Fibroblast of skin of left quadriceps (primary cell): ENCODE measurements around the gene RFPL1.

Source experiments
- DNase-seq, 2 experiments: peaks; one replicate each; pipeline ENCODE4 v3.0.0-alpha.2; 2013; ENCODE audit warnings: low read depth in 2 of 2

Gene RFPL1

DNA sequence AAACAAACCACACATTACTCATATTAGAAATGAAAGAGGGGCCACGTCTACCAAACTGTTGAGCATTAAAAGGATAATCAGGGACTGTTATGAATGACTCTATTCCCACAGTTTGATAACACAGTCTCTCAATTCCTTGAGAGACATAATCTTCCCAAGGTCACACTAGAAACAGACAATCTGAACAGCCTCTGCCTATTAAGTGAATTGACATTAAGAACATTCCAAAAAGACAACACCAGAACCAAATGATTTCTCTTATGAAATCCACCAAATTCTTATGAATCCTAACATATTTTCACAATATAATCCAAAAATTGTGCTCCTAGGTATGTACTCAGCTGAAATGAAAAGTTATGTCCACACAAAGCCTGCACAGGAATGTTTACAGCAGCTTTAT, 4.6 kb downstream of the RFPL1 start:
- no peak for DNase-seq

DNA sequence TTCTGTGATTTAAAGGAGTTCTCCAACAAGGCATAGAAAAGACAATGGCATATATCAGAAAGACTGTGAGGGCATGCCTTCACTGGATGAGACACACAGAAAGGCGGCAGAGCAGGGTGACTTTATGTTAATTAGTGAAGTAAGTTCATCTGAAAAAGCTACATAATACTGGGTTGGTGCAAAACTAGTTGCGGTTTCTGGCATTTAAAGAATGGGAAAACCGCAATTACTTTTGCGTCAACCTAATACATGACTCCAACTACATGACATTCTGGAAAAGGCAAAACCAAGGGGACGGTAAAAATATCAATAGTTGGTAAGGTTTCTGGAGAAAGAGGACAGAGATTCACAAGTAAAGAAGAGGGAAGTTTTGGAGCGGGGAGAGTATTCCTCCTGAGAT, 5.1 kb downstream of the RFPL1 start:
- DNase-seq, result no peak

DNA sequence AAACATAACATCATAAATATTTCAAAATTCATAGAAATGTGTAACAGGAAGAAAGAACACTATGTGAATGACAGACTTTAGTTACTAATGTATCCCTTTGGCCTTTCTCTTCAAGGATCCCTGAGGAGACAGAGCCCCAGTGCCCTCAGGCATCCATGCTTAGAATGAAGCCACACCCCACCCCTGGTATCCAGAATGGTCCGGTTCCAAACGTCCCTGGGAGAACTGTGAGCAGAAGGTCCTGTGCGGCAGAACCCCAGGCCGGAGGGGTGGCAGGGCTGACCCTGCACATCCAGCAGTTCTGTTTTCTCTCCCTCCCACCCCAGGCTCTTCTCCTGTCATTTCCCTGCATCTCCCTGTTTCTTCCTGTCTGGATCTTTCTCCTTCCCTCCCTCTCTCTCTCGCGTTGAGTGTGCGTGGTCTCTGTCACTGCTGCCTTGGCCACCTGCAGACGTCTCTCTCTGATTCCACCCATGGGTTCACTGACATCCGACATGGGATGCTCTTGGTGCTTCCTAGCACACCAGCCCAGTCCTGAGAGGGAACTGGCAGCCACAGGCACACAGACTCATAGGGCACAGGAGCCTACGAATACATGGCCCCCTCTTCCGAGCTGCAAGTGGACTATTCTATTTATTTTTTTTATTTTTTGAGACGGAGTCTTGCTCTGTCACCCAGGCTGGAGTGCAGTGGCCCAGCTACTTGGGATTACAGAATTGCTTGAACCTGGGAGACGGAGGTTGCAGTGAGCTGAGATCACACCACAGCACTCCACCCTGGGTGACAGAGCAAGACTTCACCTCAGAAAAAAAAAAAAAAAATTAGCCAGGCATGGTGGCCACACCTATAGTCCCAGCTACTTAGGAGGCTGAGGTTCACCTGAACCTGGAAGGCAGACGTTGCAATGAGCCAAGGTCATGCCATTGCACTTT, 5.7 kb downstream of the RFPL1 start:
- DNase-seq, result no peak

DNA sequence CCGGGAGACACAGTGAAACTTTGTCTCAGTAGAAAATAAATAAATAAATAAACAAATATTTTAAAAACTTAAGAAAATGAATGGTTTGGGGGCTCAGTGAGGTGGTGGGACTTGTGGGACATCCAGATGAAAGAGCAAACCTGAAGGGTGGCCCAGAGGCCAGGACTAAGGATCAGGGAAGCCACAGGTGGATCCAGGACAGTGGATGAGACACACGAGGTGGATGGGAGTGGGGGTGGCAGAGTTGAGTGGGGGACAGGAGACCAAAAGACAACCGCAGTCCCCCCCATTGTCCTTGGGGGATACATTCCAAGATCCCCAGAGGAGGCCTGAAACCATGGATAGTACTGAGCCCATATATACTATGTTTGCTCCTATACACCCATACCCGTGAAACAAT, 7.1 kb downstream of the RFPL1 start:
- DNase-seq, result no peak

DNA sequence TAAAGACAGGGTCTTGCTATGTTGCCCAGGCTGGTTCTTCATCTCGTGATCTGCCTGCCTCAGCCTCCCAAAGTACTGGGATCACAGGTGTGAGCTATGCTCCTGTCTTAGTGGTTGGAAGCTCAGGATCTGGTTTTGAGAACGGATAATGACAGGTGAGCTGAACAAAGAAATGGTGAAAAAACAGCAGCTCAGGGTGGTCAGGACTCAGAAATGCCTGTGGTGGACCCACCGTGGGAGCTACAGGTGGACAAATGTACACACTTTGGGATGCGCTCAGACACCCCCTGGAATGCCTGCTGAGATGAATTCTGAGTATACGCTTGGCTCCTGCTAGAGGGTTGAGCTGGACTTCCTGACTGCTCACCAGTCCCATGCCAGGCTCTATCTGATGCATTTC, 9.5 kb downstream of the RFPL1 start:
- DNase-seq, result no peak

DNA sequence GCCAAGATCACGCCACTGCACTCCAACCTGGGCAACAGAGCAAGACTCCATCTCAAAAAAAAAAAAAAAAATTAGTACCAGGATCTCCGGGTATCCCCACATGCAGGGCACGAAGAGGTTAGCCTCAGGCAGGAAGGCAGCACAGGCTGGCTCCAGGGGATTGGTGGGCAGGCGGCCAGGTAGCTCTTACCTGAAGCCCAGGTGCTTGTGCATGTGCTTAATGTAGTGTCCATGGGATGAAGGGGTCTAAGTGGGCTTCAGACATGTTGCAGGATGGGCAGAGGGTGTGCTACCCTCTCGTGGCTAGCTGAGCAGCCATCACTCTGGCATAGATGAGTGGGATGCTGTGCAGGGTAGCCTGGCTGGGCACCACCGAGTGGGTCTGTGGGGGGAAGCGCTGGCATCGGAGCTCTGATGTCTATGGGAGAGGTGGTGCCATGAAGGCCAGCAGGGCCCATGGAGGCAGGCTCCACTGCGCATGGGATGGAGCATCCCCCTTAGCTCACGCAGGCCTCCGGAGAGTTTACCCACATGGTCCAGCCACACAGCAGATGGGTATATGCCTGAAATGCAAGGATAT, 11.0 kb downstream of the RFPL1 start:
- DNase-seq, result no peak

DNA sequence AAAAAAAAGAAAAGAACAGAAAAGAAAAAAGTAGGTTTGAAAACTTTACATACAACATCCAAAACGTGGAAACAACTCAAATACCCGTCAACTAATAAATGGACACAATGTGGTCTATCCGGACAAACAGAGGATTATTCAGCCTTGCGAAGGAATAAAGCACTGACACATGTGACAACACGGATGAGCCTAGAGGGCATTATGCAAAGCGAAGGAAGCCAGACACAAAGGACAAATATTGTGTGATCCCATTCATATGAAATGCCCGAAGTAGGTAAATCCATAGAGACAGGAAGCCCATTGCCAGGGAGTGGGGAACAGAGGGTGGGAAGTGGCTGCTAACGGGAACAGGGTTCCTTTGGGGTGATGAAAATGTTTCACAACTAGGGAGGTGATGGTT, 11.8 kb downstream of the RFPL1 start:
- no peak for DNase-seq

DNA sequence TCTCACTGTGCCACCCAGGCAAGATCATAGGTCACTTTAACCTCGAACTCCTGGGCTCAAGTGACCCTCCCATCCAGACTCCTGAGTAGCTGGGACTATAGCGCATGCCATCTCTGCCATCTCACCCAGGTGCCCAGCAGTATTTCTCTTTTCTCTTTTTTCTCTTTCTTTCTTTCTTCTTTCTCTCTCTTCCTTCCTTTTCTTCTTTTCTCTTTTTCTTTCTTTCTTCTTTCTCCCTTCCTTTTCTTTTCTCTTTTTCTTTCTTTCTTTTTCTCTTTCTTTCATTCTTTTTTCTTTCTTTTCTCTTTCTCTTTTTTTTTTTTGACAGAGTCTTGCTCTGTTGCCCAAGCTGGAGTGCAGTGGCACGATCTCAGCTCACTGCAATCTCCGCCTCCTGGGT, 13.5 kb downstream of the RFPL1 start:
- DNase-seq, result no peak

DNA sequence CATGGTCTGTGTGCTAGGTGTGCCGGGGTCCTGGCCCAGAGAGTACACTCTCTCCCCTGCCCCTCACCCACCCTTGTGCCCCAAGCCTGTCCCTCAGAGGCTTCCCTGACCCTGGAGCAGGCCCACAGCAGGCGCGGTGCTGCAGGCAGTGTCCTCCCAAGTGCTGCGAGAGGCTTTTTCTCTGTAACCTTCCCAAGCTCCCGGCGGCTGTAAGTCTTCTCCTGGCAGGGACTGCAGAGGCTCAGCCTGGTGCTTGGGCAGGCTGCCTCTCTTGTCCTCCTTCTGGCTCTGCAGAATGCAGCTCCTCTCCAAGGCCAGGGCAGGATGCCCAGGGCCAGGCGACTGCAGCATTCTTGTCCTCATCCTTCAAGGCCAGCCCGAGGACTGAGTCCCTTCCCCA, 15.9 kb downstream of the RFPL1 start:
- DNase-seq, result no peak

DNA sequence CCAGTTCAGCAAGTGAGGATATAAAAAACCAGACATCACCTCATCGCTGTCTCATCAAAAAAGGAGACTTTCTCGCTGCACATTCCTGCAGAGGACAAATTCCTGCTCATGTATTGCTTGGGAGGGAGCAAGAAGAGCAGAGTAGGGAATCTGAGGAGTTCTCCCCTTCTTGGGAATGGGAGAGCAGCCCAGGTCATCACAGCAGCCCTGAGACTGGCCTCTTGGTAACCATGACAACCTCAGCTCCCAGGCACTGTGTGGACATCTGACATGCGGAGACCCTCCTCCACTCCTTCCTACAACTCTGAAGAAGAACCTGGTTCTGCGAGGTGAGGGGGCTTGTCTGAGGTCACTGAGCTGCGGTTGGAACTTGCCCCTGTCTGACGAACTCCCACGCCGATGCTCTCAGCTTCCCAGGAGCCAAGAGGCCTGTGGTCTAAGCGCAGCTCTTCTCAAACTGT, 17.9 kb downstream of the RFPL1 start:
- DNase-seq, result peak; percentile 16 to 32

DNA sequence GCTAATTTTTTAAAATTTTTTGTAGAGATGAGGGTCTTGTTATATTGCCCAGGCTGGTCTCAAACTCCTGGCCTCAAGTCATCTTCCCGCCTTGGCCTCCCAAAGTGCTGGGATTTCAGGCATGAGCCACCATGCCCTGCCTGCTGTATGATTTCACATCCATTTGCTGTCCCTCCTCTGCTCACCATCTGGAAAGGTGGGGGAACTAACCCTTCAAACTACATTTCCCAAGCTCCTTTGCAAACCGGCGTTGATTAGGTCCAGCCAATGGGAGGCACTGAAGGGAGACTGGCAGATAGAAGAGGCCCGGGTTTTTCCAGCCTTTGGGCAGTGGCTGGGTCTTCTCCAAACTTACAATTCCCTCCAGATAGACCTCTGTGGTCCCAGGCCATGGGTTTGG, 19.3 kb downstream of the RFPL1 start:
- DNase-seq, result no peak

DNA sequence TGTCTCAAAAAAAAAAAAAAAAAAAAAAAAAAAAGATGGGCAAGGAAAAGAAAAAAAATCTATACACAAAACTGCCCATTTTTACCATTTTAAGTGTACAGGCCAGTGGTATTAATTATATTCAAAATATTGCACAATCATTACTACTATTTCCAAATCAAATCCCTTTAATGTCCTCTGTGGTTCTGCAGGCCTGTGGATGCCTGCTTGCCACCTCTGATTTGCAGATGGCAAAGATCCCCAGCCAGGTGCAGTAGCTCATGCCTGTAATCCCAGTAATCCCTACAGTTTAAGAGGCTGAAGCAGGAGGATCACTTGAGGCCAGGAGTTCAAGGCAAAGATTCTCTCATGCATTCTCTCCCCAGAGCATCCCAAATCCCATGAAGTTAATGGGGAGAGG, 20.2 kb downstream of the RFPL1 start:
- no peak for DNase-seq

DNA sequence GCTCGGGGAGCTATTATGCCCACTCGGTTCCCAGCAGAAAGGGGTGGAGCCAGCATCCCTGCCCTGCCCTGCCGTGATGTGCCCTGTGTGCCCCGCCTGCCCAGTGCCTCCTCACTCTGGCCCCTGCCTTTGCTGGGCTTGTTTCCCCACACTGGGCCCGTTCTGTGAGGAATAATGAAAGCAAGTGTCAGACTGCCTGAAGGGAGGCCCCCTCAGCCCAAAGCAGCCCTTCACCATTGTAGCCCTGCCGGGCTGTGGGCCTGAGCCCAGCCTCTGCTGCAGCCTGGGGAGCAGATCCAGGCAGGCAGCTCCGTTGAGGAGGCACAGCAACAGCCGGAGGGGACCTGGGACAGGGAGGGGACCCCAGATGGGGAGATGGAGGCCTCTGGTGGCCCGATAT, 21.4 kb downstream of the RFPL1 start:
- no peak for DNase-seq

DNA sequence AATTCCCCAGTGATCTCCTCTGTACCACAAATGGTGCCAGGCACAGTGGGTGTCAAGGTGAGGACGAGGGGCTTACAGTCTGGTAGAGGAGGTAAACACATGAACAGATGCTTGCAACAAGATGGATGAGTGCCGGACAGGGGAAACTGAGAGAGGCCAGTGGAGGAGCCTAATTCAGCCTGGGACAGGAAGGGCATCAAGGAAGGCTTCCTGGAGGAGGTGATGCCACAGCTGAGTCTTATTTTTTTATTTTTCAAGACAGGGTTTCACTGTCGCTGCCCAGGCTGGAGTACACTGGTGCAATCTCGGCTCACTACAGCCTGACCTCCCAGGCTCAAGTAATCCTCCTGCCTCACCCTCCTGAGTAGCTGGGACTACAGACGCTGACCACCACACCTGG, 22.9 kb downstream of the RFPL1 start:
- DNase-seq, result no peak

DNA sequence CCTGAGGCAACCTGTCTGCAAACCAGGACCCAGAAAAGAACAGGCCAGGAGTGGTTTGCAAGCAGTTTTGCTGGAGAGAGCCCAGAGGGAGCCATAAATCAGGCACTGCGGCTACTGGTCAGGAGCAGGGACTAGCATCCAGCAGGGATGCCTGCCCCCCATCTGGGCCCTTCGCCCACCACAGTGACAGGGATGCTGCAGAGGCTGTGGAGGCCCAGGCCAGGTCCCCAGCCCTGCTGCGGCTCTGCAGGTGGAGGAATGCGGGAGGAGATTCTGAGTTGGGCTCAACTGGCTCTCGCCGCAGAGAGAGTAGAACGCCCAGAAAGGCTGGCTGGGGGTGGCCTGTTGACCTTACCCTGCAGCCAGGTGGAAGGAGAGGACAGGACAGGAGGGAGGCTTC, 25.2 kb downstream of the RFPL1 start:
- no peak for DNase-seq

DNA sequence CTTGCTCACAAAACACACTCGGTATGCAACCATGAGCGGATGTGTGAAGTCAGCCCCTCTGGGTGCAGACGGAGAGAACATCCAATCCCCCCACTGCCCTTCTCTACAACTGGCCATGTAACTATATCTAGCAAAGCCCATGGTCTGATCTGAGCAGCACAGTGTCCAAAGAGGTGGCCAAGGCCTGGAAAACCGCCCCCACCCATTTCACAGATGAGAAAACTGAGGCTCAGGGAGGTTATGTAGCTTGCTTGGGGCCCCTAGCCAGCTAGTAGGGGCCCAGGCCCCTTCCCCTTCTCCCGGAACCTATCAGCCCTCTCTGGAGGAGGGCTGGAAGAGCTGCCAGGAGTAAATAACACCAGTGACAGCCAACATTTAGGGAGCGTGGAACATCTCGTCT, 26.2 kb downstream of the RFPL1 start:
- DNase-seq, result no peak

DNA sequence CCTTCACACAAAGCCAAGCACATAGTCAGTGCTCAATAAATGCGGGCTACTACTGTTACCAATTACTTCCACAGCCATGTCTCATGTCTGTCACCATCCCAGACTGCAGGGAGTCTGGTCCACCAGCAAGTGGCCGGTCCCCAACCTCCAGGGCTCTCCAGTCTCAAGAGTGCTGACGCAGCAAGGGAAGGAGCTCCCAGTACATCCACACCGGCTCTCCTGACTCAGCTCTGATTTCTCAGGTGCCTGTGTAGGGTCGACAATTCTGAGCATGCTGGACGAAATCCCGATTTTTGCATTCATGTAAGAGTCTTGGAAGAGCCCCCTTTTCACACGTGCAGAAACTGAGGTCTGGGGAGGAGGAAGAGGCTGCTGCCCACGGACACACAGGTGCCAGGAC, 31.4 kb downstream of the RFPL1 start:
- no peak for DNase-seq

DNA sequence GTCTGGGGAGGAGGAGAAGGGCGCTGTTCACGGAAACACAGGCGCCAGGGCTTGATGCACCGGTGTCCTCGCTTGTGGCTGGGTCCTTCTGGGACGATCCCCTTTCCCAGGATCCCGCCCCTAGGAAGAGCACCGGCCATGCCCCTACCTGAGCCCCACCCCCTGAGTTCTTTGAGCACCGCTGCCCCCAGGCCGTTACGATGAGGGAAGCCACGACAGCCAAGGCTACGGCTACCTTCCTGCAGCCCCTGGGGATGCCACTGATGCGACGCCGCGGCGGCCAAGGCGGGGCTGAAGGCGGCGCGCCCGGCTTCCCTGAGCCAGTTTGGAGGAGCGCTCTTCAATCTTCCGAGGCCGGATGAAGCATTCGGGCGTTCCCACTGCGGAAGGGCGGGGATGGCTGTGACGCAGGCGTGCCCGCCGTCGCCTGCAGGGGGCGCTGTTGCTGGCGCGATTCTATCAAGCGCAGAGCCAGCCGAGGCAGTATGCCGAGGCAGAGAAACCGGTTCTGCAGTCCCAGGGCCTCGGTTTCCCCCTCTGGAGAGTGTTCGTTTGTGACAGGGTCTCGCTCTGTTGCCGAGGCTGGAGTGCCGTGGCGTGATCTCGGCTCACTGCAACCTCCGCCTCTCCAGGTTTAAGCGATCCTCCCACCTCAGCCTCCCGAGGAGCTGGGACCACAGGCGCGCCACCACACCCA, 31.9 kb downstream of the RFPL1 start:
- DNase-seq, result peak in 1 of 2 experiments; percentile 4

DNA sequence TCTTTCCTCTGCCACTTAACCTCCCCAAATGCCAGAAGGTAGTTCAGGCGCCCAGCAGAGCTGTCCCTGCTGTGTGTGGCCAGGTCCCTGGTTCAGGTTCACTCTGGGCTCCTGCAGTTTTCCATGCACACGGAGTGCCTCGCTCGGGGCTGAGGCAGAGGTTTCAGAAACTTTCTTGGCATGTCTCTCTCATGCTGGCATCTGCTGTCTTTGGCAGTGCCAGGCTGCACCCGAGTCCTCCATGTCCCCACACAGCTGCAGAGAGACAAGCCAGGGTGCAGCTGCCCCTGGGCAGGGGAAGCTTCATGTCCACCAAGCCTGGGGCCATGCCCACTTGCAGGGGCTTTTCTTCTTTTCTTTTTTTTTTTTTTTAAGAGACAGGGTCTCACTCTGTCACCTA, 34.6 kb downstream of the RFPL1 start:
- no peak for DNase-seq

DNA sequence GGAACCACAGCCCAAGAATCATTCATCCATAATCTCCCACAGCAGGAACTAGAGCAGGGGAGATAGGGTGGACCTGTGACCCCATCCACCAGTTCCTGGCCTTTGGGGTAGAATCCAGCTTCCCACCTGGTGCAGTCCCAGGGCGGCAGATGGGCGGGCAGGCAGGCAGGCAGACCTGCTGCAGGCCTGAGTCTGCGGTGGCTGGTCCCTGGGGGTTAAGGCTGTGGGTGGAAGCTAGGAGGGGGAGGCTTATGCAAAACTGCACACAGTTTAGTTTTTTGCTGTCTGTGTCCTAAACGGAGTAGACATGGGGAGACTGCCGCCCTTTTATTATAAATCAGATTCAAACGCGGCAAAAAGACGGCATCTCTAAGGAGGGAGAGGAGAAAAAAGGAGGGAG, 37.2 kb downstream of the RFPL1 start:
- no peak for DNase-seq

DNA sequence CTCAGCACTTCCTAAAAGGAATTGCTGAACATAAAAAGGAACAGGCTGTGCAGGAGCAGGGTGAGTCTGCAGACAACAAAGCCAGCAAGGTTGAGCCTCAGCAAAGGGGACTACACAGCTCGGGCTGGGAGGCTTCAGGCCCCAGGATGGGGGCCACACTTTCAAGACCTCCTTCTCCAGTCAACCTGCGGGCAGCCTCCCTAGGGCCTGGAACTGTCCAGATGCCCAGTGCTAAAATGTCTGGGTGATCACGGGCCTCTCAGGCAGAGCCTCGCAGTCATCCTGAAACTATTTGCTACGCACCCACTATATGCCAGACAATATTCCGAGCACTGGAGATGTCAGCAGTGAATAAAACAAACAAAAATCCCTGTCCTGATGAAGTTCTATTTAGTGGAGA, 37.7 kb downstream of the RFPL1 start:
- DNase-seq, result no peak

DNA sequence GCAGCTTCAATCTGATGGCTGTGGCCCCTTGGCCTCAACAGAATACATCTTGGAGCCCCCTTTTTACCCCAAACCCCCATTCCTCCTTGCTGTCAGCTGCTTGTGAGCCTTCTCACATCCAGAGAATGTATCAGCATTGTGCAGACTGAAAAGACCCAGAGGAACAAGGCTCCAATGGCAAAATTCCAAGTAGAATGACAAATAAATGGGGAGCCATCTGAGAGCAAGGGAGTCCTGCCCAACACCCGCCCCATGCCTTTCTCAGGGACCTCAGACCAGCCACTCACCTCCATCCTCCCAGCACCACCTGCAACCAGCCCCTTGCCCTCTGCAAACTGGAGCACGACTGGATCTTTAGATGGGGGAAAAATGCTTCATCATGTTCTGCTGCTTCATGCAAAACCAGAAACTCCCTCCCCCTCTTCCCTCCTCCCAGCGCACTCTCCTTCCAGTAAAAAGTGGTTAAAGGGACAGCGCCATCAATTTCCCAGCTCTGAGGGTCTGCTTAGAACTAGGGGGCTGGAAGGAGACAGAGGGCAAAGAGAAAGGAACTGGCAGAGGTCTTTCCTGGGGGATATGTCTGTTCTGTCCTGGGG, 39.4 kb downstream of the RFPL1 start:
- DNase-seq, result no peak
